Motor neuron (in vitro differentiated cells): Measurements from ENCODE around the gene SETBP1. TPM values are rescaled to one million over a fixed set of nuclear protein-coding genes. Genes with fewer than 3 reads are reported as not detected.

Experiments used
- ATAC-seq, 8 experiments: fragments of 200-7000 bp; cut with Tn5 transposase; replicated peaks in 6 of 8; 2 replicates each; pipeline ENCODE4 v1.8.0; 2021; ENCODE audit warnings: mild to moderate bottlenecking in 8 of 8, moderate library complexity in 8 of 8
- H3K27ac ChIP-seq, 2 donors: fragments of 250-450 bp; sonication (Bioruptor Pico); 2 replicates each; pipeline ENCODE4 v1.9.0; 2021; ENCODE audit warnings: antibody characterized with exemption in 2 of 2, mild to moderate bottlenecking in 2 of 2, moderate library complexity in 1 of 2
- H3K4me1 ChIP-seq, 2 donors: fragments of 250-450 bp; sonication (Bioruptor Pico); replicated peaks in 1 of 2; 2 replicates each; pipeline ENCODE4 v1.6.1; 2021; ENCODE audit warnings: antibody characterized with exemption in 2 of 2, mild to moderate bottlenecking in 2 of 2, moderate library complexity in 1 of 2
- H3K4me3 ChIP-seq, 5 donors: fragments of 250-450 bp; sonication (Bioruptor Pico); 2 replicates each; pipeline ENCODE4 v1.9.0; 2021; ENCODE audit warnings: antibody characterized with exemption in 5 of 5, mild to moderate bottlenecking in 5 of 5, moderate library complexity in 4 of 5
- WGBS, 10 experiments: fragments of 450-650 bp; shearing (Covaris generic); methylation state at CpG; one replicate each; pipeline ENCODE4 v1.0.0; 2022; 5-methylcytosine and 5-hydroxymethylcytosine counted together
- in situ Hi-C, 9 experiments: fragments of 400-800 bp; cut with MboI; loops; one replicate each; pipeline ENCODE4 v1.15.0; 2021; ENCODE audit warnings: low sequenced_read_pairs in 9 of 9, low pct_unique_long_range_greater_than_20kb in 2 of 9; ENCODE audit not compliant: unreplicated experiment in 9 of 9
- total RNA-seq, 8 experiments: library from RNA; unstranded; fragments of 300-600 nt; gene quantifications; 2 replicates each; pipeline versions ENCODE4 v1.2.3 to v1.2.4, GENCODE V29; 2022

SETBP1 gene
- total RNA-seq, 8 experiments from 2014 or later, result 1.3 to 37.0 (median 27.5) TPM

DNA sequence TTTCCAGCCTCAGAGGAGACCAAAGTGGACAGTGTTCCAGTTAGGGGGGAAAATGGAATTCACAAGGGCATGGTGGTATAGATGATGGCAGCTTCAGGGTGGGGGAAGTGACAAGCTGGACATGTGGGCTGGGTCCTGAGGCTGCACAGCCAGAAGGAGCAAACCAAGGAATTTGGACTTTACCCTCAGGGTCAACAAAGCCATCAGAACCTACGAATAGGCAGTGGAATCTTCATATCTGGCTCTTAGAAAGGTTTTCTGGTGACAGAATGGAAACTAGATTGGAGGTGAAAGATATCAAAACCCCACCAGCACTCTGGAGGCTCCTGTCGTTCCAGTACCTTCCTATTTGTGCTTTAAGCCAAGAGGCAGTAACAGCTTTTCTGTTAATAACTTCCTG lies 127.1 kb downstream of the SETBP1 start:
- no peak for ATAC-seq
- peaks cover 7 to 12% of the 10 kb centered on the region in 2 donors for H3K4me1 ChIP-seq
- no peak overlapping the region for H3K4me3 ChIP-seq
- WGBS, 10 experiments, result 29 to 90% (median 71%) methylated on average over 1 of the region's 2 CpGs; no CpG with 5 or more reads in 7 of the 10 experiments
- in situ Hi-C loops, result loop anchor here in 1 of 9 experiments (25.0 kb wide), 1 partner anchor 120 kb away; the partner anchor contains the start of gene SETBP1
- H3K27ac ChIP-seq, result no peak overlapping the region

DNA sequence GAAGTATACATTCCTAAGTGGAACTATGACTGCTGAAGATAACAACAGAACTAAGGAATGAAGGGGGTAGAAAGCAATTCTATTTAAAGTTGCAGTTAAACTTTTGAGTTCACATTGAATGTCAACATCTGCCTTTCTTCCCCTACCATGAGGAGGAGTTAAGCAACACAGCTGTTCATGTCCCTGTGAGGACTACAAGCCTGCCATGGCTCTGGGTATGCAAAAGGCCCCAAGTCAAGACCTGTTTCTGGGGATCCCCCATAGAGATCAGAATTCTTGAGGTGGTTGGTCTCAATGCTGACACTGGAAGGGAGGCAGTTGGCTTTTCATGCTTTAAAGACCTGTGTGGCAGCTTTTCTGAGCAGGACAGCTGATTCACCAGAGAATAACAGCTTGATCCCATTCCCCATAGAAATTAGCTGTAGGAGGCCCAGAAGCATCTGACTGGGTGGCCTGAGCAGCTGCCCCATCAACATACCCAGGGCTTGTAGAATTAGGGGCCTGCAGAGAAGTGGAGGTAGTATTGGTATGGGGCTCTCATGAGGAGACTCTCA lies 131.0 kb downstream of the SETBP1 start:
- Histone ChIP-seq H3K4me3 (no peak overlapping the region), H3K27ac (no peak overlapping the region), H3K4me1 (peaks cover 16 to 18% of the 10 kb centered on the region in 2 donors)
- no peak for ATAC-seq
- in situ Hi-C loops, result loop anchor here in 1 of 9 experiments (25.0 kb wide), 1 partner anchor 124 kb away; the partner anchor contains the start of gene SETBP1

DNA sequence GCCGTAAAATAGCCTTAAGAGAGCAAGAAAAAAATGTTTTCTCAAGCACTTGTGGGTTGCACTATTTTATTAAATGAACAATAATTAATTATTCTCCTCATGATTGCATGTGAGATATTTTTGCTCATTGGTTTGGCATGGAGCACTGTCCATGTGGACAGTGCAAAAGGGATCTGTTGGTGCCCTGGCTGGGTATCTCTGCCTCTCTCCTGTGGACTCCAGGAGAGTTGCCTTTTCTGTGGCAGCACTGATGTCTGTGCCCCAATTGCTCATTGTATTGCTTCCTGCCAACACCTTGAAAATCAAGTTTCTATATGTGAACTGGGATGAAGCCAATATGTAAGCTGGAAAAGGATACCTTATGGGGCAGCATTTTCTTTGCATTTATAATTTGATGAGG lies 131.7 kb downstream of the SETBP1 start:
- H3K27ac ChIP-seq, result no peak overlapping the region
- peaks cover 24 to 26% of the 10 kb centered on the region in 2 donors for H3K4me1 ChIP-seq
- no peak overlapping the region for H3K4me3 ChIP-seq
- 60 to 100% (median 100%) methylated on average over 1 of the region's 1 CpG; no CpG with 5 or more reads in 2 of the 10 experiments for WGBS, 10 experiments
- no peak for ATAC-seq
- in situ Hi-C loops, result loop anchor here in 1 of 9 experiments (25.0 kb wide), 1 partner anchor 125 kb away; the partner anchor contains the start of gene SETBP1

DNA sequence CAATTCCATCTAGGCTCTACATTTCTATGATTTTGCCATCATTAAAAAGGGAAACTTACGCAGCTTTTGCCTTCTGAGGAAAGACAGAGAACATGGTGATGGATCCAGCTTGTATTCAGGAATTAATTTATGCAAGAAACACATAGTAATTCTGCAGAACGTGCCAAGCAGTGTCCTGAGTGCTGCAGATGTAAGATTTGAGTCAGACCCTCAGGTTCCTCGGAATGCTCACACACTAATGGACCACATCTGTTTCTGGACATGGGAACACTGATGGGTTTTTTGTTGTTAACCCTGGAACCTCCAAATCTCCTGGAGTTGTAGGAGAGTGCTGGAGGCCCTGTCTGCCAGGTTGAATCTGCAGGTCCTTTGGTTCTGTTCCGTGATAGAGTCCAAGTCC lies 132.9 kb downstream of the SETBP1 start:
- Histone ChIP-seq H3K4me3 (no peak overlapping the region), H3K4me1 (peaks cover 35 to 36% of the 10 kb centered on the region in 2 donors), H3K27ac (no peak overlapping the region)
- 50 to 100% (median 96%) methylated on average over 1 to 4 of the region's 4 CpGs; no CpG with 5 or more reads in 3 of the 10 experiments for WGBS, 10 experiments
- no peak for ATAC-seq
- in situ Hi-C loops, result loop anchor here in 1 of 9 experiments (25.0 kb wide), 1 partner anchor 126 kb away; the partner anchor contains the start of gene SETBP1

DNA sequence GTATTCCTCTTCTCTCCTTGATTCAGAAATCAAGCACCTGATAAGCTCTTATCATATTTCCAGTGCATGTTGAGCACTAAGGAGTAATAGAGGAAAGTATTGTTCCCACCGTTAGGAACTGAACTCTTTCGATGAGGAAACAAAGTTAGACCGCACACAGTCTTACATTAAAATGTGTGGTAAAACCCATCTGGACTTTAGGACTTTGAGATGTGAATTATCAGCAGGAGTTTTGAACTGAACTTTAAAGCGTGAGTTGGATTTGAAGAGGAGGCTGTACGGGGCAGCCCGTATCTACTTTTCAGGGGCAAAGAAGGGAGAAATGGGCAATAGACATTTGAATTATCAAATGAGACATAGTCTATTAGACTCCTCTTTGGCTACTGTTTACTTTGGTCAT lies 134.4 kb downstream of the SETBP1 start:
- Histone ChIP-seq H3K27ac (no peak overlapping the region), H3K4me3 (no peak overlapping the region), H3K4me1 (peaks cover 36 to 37% of the 10 kb centered on the region in 2 donors)
- 84 to 100% (median 98%) methylated on average over 1 to 6 of the region's 6 CpGs; no CpG with 5 or more reads in 2 of the 10 experiments for WGBS, 10 experiments
- no peak for ATAC-seq
- in situ Hi-C loops, result loop anchor here in 1 of 9 experiments (25.0 kb wide), 1 partner anchor 128 kb away; the partner anchor contains the start of gene SETBP1

DNA sequence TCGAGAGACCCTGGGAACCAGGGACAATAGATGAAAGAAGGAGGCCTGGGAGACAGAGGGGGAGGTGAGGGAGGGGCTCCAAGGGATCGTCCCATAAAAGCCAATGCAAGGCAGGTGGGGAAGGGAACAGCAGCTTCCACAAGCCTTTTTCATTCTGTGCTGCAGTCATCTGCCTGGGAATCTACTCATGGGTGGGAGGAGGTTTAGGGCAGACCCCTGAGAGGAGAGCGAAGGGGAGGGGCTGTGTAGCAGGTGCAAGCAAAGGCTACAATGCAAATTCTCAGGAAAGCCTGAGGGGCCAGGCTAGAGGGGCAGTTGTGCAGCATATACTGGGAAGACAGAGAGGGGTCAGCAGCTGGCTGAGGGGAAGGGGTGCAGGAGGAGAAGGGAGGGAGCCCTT lies 135.4 kb downstream of the SETBP1 start:
- peak overlapping the region; percentile 39 to 60 for H3K27ac ChIP-seq
- in situ Hi-C loops, result loop anchor here in 1 of 9 experiments (25.0 kb wide), 1 partner anchor 129 kb away; the partner anchor contains the start of gene SETBP1
- peaks cover 36 to 37% of the 10 kb centered on the region in 2 donors for H3K4me1 ChIP-seq
- ATAC-seq, result peak in 5 of 8 experiments; percentile 87 to 91 (median 90)
- 0 to 58% (median 20%) methylated on average over 1 to 2 of the region's 3 CpGs; no CpG with 5 or more reads in 4 of the 10 experiments for WGBS, 10 experiments
- peak overlapping the region in 2 of 5 donors; percentile 2 to 4 for H3K4me3 ChIP-seq

DNA sequence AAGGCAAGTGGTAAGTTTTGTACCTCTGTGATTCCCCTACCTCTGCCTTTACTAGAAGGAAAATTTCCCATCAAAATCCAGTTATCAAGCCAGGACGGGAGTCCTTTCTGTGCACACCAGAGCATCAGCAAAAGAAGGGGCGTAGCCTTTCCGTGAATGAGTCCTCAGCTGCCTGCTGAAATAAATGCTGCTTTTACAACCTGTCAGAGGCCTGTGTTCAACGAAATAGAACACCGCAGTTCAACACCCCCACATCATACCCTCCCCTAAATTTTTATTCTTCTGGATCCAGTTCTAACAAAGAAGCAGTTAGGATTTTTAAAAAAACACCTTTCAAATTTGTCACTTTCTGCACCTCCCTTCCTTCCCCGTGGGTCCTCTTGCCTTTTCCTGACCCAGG lies 135.8 kb downstream of the SETBP1 start:
- Histone ChIP-seq H3K27ac (peak overlapping the region; percentile 39 to 60), H3K4me1 (peaks cover 36 to 37% of the 10 kb centered on the region in 2 donors), H3K4me3 (peak overlapping the region in 2 of 5 donors; percentile 2 to 4)
- in situ Hi-C loops, result loop anchor here in 1 of 9 experiments (25.0 kb wide), 1 partner anchor 129 kb away; the partner anchor contains the start of gene SETBP1
- 0 to 100% (median 0%) methylated on average over 1 to 5 of the region's 6 CpGs; no CpG with 5 or more reads in 3 of the 10 experiments for WGBS, 10 experiments
- ATAC-seq, result peak in 5 of 8 experiments; percentile 62 to 74 (median 69)

DNA sequence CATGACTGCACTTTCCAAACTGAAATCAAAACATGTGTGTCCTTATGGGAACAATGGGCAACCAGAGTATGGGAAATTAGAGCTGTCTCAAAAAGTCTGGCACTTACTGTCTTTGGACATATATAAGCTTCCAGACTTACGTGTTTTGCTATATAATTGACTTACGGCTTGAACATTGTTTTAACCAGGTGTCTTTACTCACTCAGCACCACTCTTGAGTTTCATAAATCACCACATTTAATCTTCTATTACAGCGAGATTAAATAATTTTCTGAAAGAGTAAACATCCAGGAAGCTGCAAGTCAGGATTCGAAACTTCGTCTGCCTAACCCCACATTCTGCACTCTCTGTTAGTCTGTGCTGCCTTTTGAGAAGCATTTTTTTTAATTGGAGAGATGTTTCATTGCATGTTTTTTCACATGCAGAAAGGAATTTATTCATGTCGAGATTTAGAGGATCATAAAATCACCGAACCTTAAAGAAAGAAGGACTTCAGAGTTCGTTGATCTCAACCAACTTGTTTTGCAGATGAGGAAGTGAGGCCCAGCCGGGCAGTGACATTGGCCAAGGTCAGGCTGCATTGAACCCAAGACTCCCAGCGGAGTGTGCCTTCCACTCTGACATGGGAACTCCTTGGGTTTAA lies 137.3 kb downstream of the SETBP1 start:
- no peak for ATAC-seq
- in situ Hi-C loops, result loop anchor here in 1 of 9 experiments (25.0 kb wide), 1 partner anchor 131 kb away; the partner anchor contains the start of gene SETBP1
- Histone ChIP-seq H3K4me3 (no peak overlapping the region), H3K4me1 (peaks cover 36 to 37% of the 10 kb centered on the region in 2 donors), H3K27ac (no peak overlapping the region)
- WGBS, 10 experiments, result 23 to 100% (median 86%) methylated on average over 1 to 9 of the region's 10 CpGs; no CpG with 5 or more reads in 1 of the 10 experiments

DNA sequence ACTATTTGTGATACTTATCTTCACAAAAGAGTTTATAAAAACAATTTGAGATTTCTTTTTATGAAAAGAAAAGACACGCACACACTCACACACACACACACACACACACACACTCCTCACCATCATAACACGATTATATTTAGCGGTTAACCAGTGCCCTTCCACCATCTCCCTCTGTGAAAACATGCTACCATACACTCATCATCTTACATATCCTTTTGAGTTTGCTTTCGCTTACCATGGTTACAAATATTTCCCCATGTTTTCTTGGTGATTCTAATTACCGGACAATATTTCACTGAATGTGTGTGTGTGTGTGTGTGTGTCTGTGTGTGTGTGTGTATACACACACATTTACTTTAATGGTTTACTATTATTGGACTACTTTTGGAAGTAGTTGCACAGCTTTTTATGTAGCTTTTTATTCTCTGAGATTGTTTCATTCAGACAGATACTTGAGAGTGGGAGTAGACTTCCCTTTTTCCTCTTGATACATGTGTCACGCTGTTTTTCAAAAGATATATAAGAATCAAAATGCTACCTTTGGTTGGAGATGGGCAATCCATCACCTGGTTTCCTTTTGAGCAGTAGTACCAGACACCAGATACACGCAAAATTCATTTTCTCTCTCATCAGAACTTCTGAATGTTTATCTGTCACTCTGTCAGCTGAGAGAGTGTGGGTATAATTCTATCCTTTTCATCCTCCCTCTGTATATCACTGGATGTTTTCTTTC lies 138.1 kb downstream of the SETBP1 start:
- WGBS, 10 experiments, result 69 to 100% (median 85%) methylated on average over 2 to 7 of the region's 7 CpGs
- Histone ChIP-seq H3K4me3 (no peak overlapping the region), H3K27ac (no peak overlapping the region), H3K4me1 (peaks cover 37 to 43% of the 10 kb centered on the region in 2 donors)
- ATAC-seq, result no peak
- in situ Hi-C loops, result loop anchor here in 1 of 9 experiments (25.0 kb wide), 1 partner anchor 132 kb away; the partner anchor contains the start of gene SETBP1

DNA sequence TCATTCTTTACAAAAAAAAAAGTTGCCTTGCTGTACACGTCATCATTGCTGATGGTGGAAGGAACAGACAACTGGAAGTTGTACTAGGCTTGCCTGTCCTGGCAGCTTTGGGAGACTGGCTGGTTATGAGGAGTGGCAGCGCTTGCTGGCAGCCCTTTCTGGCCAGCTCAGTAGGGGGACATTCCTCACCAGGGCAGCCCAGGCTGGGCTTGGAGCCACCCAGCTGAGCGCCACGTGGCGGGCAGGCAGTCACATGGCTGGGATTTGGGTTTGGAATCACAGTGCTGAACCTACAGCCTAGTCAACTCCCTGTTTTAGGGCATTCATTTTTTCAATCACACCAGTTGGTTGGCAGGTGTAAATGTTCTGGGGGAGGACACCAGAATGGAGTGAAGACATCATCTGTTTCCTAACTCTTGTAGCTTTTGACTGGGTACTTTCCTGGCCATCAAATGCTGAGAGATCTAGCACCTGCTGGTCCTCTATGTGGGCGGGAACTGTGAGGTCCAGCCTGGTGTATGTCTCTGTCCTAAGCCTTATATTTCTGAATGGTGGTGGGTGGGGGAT lies 139.3 kb downstream of the SETBP1 start:
- ATAC-seq, result no peak
- Histone ChIP-seq H3K27ac (no peak overlapping the region), H3K4me3 (no peak overlapping the region), H3K4me1 (peaks cover 47 to 55% of the 10 kb centered on the region in 2 donors)
- 81 to 100% (median 100%) methylated on average over 1 to 3 of the region's 6 CpGs; no CpG with 5 or more reads in 3 of the 10 experiments for WGBS, 10 experiments
- in situ Hi-C loops, result loop anchor here in 1 of 9 experiments (25.0 kb wide), 1 partner anchor 133 kb away; the partner anchor contains the start of gene SETBP1

DNA sequence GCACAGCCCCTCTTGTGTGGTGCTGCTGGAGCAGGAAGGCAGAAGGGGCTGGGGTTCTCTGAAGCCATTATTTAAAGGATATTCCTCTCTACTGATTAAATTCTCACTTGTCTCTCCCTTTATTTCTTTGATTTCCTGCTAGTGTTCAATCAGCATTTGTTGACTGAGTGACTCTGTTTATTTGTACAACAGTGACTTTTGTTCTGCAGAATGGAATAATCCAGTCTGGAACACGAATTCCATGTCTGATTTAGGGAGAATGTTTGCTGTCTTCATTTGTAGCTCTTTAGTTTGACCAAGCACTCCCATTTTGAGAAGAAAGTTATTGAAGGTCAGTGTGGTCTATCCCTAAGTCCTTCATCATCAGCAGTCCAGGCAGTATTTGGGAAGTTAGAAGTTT lies 141.2 kb downstream of the SETBP1 start:
- Histone ChIP-seq H3K4me1 (peaks cover 42 to 55% of the 10 kb centered on the region in 2 donors), H3K4me3 (no peak overlapping the region), H3K27ac (no peak overlapping the region)
- ATAC-seq, result no peak
- in situ Hi-C loops, result loop anchor here in 1 of 9 experiments (25.0 kb wide), 1 partner anchor 135 kb away; the partner anchor contains the start of gene SETBP1
- 0 to 100% (median 60%) methylated on average over 1 of the region's 1 CpG; no CpG with 5 or more reads in 4 of the 10 experiments for WGBS, 10 experiments

DNA sequence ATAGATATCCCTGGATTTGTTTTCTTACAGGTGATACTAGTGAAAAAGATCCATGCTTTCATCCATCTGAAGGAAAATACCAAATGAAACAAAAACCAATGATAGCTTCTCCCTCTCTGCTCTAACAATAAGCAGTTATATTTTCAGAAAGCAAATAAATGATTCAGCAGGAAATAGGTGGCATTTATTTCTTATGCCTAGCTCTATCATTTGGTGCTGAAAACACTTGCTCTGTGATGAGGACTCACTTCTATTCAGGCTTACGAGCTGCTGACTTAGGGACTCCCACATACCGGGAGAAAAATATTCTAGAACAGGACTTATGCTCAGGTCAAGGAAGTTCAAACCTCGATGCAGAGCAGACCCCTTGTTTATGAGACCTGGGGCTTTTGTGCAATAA lies 142.6 kb downstream of the SETBP1 start:
- Histone ChIP-seq H3K27ac (no peak overlapping the region), H3K4me1 (peaks cover 42 to 55% of the 10 kb centered on the region in 2 donors), H3K4me3 (no peak overlapping the region)
- no peak for ATAC-seq
- in situ Hi-C loops, result loop anchor here in 1 of 9 experiments (25.0 kb wide), 1 partner anchor 136 kb away; the partner anchor contains the start of gene SETBP1
- 84 to 100% (median 97%) methylated on average over 1 to 3 of the region's 3 CpGs; no CpG with 5 or more reads in 4 of the 10 experiments for WGBS, 10 experiments
